ENCODE results near the gene DLGAP5. TPM values are rescaled to one million over a fixed set of nuclear protein-coding genes. Genes with fewer than 3 reads are reported as not detected.

Gene DLGAP5
- polyA plus RNA-seq, 1 donor: 8.6 TPM

- no peak for DNase-seq (ENCODE audit: low read depth)
Measured at GRCh38 chr14:55188686-55189295, 2.6 kb downstream of the DLGAP5 start.

- DNase-seq (ENCODE audit: low read depth): no peak
Measured at GRCh38 chr14:55180434-55180833, 11.0 kb downstream of the DLGAP5 start.

- DNase-seq (ENCODE audit: low read depth): no peak
Measured at GRCh38 chr14:55180006-55180405, 11.4 kb downstream of the DLGAP5 start.

- no peak for DNase-seq (ENCODE audit: low read depth)
Measured at GRCh38 chr14:55170526-55170925, 20.9 kb downstream of the DLGAP5 start.

- peak; percentile 16 for DNase-seq (ENCODE audit: low read depth)
Measured at GRCh38 chr14:55160989-55161388, 30.4 kb downstream of the DLGAP5 start.

GRCh38 chr14:55158412-55158811 lies 33.0 kb downstream of the DLGAP5 start:
- DNase-seq (ENCODE audit: low read depth): no peak

- no peak for DNase-seq (ENCODE audit: low read depth)
Measured at GRCh38 chr14:55157080-55157479, 34.3 kb downstream of the DLGAP5 start.

- no peak for DNase-seq (ENCODE audit: low read depth)
Measured at GRCh38 chr14:55153951-55154350, 37.4 kb downstream of the DLGAP5 start.

GRCh38 chr14:55152052-55152753 lies 39.2 kb downstream of the DLGAP5 start:
- no peak for DNase-seq (ENCODE audit: low read depth)

- no peak for DNase-seq (ENCODE audit: low read depth)
Measured at GRCh38 chr14:55151601-55152000, 39.8 kb downstream of the DLGAP5 start.

- no peak for DNase-seq (ENCODE audit: low read depth)
Measured at GRCh38 chr14:55146425-55146824, 45.0 kb downstream of the DLGAP5 start.

GRCh38 chr14:55142466-55142865 lies 48.9 kb downstream of the DLGAP5 start:
- no peak for DNase-seq (ENCODE audit: low read depth)

GRCh38 chr14:55141825-55142224 lies 49.6 kb downstream of the DLGAP5 start:
- no peak for DNase-seq (ENCODE audit: low read depth)

- DNase-seq (ENCODE audit: low read depth): no peak
Measured at GRCh38 chr14:55139696-55140509, 51.5 kb downstream of the DLGAP5 start.

GRCh38 chr14:55139141-55139540 lies 52.2 kb downstream of the DLGAP5 start:
- no peak for DNase-seq (ENCODE audit: low read depth)

GRCh38 chr14:55138091-55138490 lies 53.3 kb downstream of the DLGAP5 start:
- DNase-seq (ENCODE audit: low read depth): no peak

- peak; percentile 79 for DNase-seq (ENCODE audit: low read depth)
Measured at GRCh38 chr14:55136885-55137786, 54.2 kb downstream of the DLGAP5 start.

- no peak for DNase-seq (ENCODE audit: low read depth)
Measured at GRCh38 chr14:55136241-55136640, 55.1 kb downstream of the DLGAP5 start.

- no peak for DNase-seq (ENCODE audit: low read depth)
Measured at GRCh38 chr14:55133416-55133815, 58.0 kb downstream of the DLGAP5 start.

GRCh38 chr14:55131370-55132137 lies 59.8 kb downstream of the DLGAP5 start:
- no peak for DNase-seq (ENCODE audit: low read depth)

- no peak for DNase-seq (ENCODE audit: low read depth)
Measured at GRCh38 chr14:55130196-55130550, 61.2 kb downstream of the DLGAP5 start.

All from forelimb muscle (tissue), 1 donor.